Measurements from ENCODE around the gene PBX3. TPM values are rescaled to one million over a fixed set of nuclear protein-coding genes. Genes with fewer than 3 reads are reported as not detected.

The PBX3 gene
- 10 to 100 TPM; 23.7 to 28.7 (median 24.4) TPM for polyA plus RNA-seq (ENCODE audit: insufficient read length in 3 of 3)
- long read RNA-seq, donor 1, partial matches to known transcripts, result 0 of 5 reads
- long read RNA-seq, donor 1, other reads (novel, unspliced or antisense), result 0 of 5 reads
- long read RNA-seq, donor 2, partial matches to known transcripts, result 0 of 4 reads
- long read RNA-seq, donor 2, other reads (novel, unspliced or antisense), result 0 of 4 reads
- long read RNA-seq, donor 3, partial matches to known transcripts, result 6 of 11 reads
- long read RNA-seq, donor 3, other reads (novel, unspliced or antisense), result 0 of 11 reads
- long read RNA-seq, donor 4, partial matches to known transcripts, result 6 of 8 reads
- long read RNA-seq, donor 4, other reads (novel, unspliced or antisense), result 0 of 8 reads
- long read RNA-seq, donor 5, partial matches to known transcripts, result 0 of 1 reads
- long read RNA-seq, donor 5, other reads (novel, unspliced or antisense), result 0 of 1 reads
- long read RNA-seq, donor 6, partial matches to known transcripts, result 0 of 5 reads
- long read RNA-seq, donor 6, other reads (novel, unspliced or antisense), result 0 of 5 reads
- long read RNA-seq, donor 7, partial matches to known transcripts, result 13 of 17 reads
- long read RNA-seq, donor 7, other reads (novel, unspliced or antisense), result 0 of 17 reads
- long read RNA-seq, donor 8, partial matches to known transcripts, result 0 of 2 reads
- long read RNA-seq, donor 8, other reads (novel, unspliced or antisense), result 0 of 2 reads
- long read RNA-seq, donor 9, partial matches to known transcripts, result 0 of 6 reads
- long read RNA-seq, donor 9, other reads (novel, unspliced or antisense), result 0 of 6 reads
- long read RNA-seq, donor 10, partial matches to known transcripts, result 0 of 2 reads
- long read RNA-seq, donor 10, other reads (novel, unspliced or antisense), result 0 of 2 reads
- long read RNA-seq, donor 11, partial matches to known transcripts, result 6 of 7 reads
- long read RNA-seq, donor 11, other reads (novel, unspliced or antisense), result 0 of 7 reads
- long read RNA-seq, donor 12, partial matches to known transcripts, result 8 of 14 reads
- long read RNA-seq, donor 12, other reads (novel, unspliced or antisense), result 0 of 14 reads
- long read RNA-seq, donor 13, result 0 reads
- long read RNA-seq, donor 14, result 0 reads
- long read RNA-seq, donor 15, partial matches to known transcripts, result 0 of 6 reads
- long read RNA-seq, donor 15, other reads (novel, unspliced or antisense), result 0 of 6 reads
- long read RNA-seq, donor 16, partial matches to known transcripts, result 0 of 4 reads
- long read RNA-seq, donor 16, other reads (novel, unspliced or antisense), result 0 of 4 reads

DNA sequence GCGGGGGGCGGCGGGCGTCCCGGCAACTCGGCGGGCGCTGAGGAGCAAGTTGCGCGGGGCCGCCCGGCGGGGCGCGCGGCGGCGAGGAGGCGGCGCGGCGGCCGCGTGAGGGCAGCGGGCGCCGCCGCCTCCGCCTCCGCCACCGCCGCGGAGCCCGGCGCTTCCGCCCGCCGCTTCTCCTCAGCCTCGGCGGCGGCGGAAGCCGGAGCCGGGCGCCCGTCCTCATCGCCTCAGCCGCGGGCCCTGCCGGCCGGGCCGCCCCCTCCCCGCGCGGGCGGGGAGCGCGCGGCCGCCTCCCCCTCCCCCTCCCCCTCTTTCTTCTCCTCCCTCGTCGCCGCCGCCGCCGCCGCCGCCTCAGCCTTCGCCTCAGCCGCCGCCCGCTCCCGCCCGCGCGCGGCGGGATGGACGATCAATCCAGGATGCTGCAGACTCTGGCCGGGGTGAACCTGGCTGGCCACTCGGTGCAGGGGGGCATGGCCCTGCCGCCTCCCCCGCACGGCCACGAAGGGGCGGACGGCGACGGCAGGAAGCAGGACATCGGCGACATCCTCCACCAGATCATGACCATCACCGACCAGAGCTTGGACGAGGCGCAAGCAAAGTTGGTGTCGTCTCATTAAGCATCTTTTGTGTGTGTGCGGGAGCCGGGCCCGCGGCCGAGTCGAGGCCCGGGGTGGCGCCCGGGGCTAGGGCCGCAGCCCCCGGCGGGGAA is at the start of gene PBX3:
TSS of gene PBX3 (plus strand) at position 321 of the 712 bp plus-strand sequence.
- no peak for DNase-seq

DNA sequence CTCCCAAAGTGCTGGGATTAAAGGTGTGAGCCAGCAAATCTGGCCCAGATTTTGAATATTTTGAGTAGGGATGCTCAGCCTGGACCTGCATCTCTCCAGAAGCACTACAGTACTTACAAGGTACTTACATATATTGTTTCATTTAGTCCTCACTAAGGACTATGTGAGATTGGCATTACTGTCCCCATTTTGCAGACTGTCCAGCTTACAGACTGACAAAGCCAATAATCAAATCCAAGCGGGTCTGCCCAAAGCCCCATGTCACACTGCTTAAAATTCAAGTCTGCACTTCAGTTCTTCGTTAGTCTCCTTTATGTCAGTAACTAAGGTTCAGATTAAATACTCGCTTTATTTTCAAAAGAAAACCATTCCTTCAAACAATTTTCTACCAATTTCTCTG is 47.3 kb upstream of the PBX3 start:
- DNase-seq, result no peak

DNA sequence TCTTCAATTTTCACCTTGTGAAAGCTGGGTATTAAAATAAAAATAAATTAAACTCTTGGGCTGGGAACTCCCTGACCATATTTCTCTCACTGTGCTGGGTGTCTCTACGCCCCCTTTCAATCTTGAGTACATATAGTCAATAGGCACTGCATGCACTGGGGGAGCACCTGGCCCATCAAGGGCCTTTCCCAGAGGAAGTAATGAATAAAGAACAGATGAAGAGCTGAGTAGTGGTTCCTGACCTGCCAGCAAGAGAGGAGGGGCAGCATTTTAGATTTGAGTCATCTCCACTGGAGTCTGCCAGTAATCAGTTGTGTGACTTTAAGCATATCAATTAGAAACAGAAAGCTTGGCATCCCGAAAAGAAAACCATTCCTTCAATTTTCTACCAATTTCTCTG is 46.4 kb upstream of the PBX3 start:
- no peak for DNase-seq

GRCh38 chr9:125701351-125701750 is 45.8 kb upstream of the PBX3 start:
- no peak for DNase-seq

- no peak for DNase-seq
These were observed 43.5 kb upstream of the PBX3 start for GRCh38 chr9:125703662-125704061.

DNA sequence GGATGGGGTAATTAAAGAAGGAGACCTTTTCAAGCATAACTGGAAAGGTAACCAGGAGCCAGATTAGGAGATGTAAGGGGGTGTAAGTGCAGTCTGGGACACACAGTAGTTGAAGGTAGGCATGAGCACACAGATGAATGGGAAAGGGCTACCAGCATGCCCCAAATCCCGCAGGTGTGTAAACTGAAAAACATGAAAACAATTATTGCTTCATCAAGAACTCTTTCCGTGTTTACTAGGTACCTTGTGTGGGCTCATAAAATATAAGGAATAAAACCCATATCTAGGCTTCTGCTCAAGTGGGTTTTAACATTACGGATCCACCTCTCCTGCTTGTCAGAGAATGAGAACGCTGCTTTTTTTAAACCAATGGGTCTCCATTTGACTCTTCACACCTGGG is 41.3 kb upstream of the PBX3 start:
- DNase-seq, result no peak

- peak; percentile 95 for DNase-seq
These were observed 40.3 kb upstream of the PBX3 start, which contains the start of gene MAPKAP1 for GRCh38 chr9:125706651-125707471. Gene MAPKAP1, minus strand, starts transcription at chr9:125707208. Its CDS starts 34,634 bp downstream, at chr9:125672574.

DNA sequence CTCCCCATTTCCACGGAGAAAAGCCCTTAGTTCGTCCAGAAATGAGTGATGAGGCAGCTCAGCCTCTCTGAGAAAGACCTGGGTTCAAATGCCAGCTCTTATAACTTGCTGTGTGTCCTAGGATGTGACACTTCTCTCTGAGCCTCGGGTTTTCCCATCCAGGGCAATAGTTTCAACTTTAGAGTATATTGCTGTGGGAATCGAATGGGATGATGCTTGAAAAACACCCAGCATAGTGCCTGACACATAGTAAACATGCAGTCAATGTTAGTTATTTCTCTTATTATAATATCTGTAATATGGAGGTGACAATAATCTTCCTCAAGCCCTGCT is 39.7 kb upstream of the PBX3 start:
- DNase-seq, result no peak

DNA sequence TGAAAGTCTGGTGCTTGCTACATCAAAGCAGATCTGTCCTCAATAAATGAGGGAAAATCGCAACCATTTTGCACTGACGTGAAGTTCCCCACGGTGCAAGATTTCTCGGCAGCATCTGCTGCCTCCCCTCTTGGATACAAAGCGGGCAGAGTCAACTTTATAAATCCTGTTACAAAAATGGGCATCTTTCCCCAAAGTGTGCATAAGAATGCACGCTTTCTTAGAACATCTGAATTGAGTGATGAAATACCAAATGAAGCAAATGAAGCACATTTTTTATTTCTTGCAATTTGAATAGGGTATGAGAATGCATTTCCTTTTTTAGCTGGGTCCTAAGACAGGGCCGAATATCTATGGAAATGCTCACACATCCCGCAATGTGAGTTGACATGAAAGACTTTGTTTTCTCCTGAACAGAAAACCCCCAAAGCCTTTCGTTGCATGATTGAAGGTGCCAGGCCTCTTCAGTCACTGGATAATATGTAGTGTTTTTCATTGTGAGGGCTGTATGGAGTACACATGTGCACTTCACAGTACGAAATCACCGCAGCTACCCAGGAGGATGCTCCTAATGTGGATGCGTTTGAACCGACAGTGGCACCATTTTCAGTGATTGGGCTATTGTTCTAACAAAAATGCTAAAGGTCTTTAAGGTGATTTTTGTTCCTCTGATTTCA is 20.6 kb upstream of the PBX3 start:
- no peak for DNase-seq

DNA sequence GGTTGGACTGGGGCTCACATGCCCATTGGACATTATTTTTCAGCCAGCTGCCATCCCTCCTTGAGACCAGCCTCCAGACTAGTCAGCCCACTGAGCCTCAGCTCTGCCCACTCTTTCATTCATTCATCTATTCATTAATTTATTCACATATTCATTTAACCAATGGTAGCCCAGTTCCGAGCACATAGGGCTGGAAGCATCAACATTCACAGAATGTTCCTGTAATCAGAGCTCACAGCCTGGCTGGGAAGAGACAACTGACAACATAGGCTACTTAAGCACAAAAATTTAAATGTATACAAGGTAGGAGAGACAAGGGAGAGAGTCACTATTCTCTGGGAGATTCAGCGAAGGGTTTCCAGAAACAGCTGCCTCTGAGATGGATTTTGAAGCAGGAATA is 17.0 kb upstream of the PBX3 start:
- no peak for DNase-seq

DNA sequence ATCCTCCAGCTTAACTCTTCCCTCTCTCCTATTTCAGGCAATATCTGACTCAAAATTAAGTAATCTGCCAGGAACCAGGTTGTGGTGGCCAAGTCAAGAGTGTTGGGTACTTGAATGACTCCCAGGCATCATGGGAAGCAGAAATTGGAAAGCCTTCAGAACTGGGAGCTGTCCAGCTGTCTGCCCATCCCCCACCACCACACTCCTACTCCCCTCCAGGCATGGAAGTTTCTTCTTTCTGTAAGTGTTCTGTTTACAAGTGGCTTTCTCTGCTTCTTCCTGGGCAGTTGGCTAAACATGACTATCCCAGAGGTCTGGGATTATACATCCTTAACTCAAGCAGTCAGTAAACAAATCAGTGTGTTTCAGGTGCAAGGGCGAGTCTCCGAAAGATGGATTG is 14.6 kb upstream of the PBX3 start:
- DNase-seq, result no peak

DNA sequence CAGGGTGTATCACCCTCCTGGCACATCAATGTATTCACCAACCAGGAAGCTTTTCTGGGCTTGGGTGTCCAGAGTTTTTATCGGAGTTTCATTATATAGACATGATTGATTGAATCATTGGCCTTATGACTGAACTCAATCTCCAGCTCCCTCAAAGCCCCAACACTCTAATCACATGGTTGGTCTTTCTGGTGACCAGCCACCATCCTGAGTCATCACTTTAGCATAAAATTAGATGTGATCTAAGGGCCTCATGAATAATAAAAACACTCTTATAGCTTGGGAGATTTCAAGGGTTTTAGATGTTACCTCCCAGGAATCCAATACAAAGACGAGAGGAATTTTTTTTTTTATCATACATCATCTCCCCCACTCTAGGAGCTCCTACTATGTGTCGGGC is 7.7 kb upstream of the PBX3 start:
- DNase-seq, result no peak

DNA sequence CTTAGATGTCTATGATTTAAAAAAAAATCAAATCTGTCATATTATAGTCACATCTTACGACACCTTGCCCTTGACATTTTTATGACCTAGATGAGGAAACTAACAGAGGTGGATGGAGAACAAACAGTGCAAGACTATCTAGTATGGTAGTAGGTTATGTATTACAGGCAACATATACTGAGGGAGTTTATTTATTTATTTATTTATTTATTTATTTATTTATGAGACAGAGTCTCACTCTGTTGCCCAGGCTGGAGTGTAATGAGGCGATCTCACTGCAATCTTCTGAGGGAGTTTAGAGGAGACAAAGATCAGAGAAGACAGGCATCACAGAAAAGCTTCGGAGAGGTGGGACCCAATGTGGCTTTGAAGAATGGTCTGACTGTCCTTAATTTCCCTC is 4.5 kb upstream of the PBX3 start:
- no peak for DNase-seq

DNA sequence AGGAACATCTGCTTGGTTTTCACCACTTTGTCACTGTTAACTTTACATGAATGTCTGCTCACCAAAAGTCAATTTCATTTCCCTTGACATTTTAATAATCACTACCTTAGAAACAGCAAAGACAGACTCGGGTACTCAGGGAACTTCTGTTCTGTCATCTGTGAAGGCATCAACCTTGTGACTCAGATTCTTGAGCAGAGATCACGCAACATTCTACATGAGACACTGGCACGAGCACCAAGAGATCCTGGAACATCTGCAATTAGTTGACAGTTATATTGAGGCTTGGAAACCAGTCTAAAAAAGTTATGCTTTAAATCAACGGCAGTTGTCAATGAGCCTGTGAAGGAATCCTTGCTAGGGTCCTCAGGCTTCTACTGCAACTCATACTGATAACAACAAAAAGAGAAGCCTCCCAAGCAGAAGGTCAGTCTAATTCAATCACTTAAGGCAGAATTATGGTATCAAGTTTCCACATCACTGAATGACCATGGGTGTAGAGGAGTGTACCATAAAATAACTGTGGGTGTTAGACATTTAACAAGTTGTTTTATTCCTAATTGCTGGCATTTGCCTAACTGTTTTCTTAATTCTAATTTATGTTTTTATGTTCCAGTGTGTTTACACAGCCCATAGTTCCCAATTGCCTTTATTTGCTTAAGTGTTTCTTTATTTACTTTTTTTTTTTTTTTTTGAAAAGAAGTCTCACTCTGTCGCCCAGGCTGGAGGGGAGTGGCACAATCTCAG is 3.3 kb upstream of the PBX3 start:
- DNase-seq, result no peak

- no peak for DNase-seq
These were observed 2.6 kb upstream of the PBX3 start for GRCh38 chr9:125744616-125745015.

- DNase-seq, result no peak
These were observed 2.2 kb upstream of the PBX3 start for GRCh38 chr9:125745018-125745417.

DNA sequence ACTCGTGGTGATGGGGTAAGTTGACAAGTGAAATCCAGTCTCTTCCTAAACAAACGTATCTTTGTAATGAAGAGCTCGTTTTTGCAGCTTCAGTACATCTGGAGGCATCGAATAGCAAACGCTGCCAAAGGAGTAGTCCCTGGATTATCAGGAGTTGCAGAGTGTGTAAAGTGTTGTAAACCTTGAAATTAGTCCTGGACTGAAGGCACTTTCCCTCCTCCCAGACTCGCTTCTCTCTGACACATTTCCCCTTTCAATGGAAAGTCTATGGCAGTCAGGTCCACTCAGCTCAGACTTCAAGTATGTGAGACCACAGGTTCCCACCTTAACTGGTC is 1.5 kb upstream of the PBX3 start:
- DNase-seq, result no peak

GRCh38 chr9:125746017-125746773 is 978 bp upstream of the PBX3 start:
- DNase-seq, result peak; percentile 90

DNA sequence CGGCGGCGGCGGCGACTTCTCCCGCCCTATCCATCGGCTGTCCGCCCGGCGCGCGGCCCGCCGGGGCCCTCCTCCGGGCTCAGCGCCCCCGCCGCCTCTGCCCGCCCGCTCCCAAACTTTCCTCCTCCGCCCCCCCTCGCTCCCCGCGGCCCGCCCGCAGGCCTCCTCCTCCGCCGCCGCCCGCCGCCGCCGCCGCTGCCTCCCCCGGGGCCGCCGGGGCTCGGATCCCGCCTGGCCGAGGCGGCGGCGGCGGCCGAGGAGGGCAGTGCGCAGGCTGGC is 460 bp upstream of the PBX3 start:
- DNase-seq, result no peak
